Head of caudate nucleus (tissue), 42 donors: Measurements from ENCODE around the gene SCTR.

Experiments used
- DNase-seq, 42 donors: peaks; one replicate each; pipeline versions ENCODE4 v3.0.0 to v3.0.0-alpha.2; 2020 to 2021; ENCODE audit warnings: mixed read lengths in 7 of 42
- intact Hi-C: fragments of 100-400 bp; cut with DNase I; formaldehyde crosslinking; loops from one replicate; pipeline ENCODE4 v1.15.0; 2022

Gene SCTR

GRCh38 chr2:119461811-119462210, 62.5 kb downstream of the SCTR start:
- intact Hi-C loops: no loop called here
- DNase-seq: no peak

- intact Hi-C loops: no loop called here
- DNase-seq: no peak
Measured at GRCh38 chr2:119460076-119460475, 64.2 kb downstream of the SCTR start.

GRCh38 chr2:119455066-119455718, 69.1 kb downstream of the SCTR start:
- DNase-seq: no peak
- intact Hi-C loops: no loop called here

GRCh38 chr2:119453972-119454593, 70.2 kb downstream of the SCTR start:
- intact Hi-C loops: no loop called here
- no peak for DNase-seq

DNA sequence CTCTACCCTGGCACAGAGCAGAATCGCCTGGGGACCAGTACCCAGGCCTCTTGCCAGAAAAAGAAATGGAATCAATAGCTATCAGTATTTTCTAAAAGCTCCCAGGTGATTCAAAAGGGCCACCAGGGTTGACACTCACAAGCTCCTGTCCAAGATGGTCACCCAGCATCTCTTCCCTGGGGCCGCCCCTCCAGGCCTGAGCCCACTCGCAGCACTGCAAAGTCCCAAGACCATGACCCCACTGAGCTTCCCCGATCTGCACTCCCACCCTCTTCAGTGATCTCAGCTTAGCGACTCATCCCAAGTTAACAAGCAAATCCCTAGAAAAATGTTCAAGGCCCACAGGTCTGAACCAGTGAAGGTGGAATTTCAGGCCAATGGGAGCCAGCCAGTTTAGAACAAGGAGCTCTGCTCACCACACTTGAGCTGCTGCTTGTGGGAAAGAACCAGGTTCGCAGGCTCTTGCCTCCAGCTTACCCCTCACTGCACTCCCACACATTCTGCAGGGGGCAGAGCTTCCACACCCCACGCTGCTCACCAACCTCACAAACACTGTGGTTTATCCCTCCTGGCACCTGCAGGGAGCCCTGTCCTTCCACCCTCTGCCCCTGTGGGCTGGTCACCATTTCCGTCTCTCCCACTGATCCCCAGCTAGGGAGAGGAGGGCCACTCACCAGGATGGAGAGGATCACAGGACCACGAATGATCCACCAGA, 72.8 kb downstream of the SCTR start:
- DNase-seq: no peak
- intact Hi-C loops: no loop called here

- no peak for DNase-seq
- intact Hi-C loops: no loop called here
Measured at GRCh38 chr2:119449521-119449920, 74.8 kb downstream of the SCTR start.

GRCh38 chr2:119448427-119449141, 75.7 kb downstream of the SCTR start:
- no peak for DNase-seq
- intact Hi-C loops: no loop called here

DNA sequence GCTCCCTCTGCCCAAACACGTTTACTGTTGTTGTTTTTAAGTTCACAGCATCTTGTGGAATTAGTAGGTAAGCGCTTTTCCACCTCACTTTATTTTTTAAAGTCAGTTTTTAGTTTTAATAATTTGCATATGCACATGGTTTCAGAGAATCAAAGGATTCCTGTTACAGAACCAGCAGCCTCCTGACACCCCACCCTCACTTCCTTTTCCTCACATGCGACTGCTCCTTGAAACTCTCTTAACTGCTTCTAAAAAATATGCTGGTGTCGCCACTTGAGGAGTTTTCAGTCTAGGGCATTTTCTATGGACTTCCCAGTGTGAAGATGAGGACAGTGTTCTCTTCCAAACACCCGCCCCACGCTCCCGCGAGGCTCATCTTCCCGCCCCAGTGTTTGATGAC, 78.2 kb downstream of the SCTR start:
- intact Hi-C loops: no loop called here
- no peak for DNase-seq

DNA sequence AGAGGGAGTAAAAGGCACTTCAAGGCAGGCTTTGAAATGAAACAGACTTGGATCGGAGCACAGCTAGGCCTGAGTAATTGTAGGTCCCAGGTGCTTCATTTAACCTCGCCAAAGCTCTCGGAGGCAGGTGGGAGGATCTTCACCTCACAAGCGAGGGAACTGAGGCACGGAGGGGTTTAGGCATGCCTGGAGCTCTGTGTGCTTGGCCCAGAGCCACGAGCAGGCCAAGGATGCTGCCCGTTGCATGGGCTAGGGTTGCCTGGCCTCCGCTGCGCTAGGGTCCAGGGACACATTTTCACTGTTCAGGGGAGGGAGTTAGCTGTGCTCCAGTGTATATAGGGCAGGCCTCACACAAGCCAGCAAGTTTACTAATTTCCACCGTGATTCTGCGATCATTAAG, 81.4 kb downstream of the SCTR start:
- intact Hi-C loops: no loop called here
- peak in 1 of 42 donors; percentile 1 for DNase-seq

GRCh38 chr2:119442226-119442619, 82.1 kb downstream of the SCTR start:
- intact Hi-C loops: no loop called here
- no peak for DNase-seq

DNA sequence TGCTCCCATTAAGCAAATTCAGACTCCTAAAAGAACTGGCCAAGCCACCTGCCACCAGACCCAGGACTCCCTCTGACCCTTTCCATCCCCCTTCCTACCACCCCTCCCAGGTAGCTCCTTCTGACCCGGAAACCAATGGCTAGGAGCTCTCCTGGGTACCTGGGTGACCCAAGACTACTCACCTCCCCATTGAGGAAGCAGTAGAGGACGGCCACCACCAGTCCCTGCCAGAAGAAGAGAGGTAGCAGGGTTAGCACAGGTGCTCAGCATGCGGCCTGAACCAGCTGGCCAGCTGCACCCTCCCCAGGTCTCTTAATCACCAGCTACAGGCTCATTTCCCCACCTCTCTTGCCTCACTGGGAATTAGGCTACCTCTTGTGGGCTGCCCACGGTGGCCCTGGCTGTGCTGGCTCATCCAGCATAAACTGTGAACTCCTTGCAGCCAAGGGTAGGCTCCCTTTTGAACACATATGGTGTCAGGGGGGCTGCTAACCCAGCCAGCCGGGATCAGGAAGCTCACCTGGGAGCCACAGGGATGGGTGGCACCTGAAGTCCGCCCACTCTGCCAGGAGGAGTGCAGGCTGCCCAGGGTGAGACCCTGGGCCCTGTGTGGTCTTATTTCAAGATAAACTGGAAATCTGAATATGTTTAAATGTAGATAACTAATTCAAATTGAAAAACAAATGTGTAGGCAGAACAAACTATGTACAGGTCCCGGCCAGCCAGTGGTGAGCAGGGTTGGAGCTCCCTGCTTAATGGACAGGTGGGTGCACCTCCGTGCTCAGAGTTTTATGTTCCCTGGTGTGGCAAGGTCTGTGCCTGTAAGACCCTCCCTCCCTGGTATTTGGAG, 82.7 kb downstream of the SCTR start:
- DNase-seq: no peak
- intact Hi-C loops: no loop called here

- no peak for DNase-seq
- intact Hi-C loops: no loop called here
Measured at GRCh38 chr2:119440873-119441272, 83.4 kb downstream of the SCTR start.

DNA sequence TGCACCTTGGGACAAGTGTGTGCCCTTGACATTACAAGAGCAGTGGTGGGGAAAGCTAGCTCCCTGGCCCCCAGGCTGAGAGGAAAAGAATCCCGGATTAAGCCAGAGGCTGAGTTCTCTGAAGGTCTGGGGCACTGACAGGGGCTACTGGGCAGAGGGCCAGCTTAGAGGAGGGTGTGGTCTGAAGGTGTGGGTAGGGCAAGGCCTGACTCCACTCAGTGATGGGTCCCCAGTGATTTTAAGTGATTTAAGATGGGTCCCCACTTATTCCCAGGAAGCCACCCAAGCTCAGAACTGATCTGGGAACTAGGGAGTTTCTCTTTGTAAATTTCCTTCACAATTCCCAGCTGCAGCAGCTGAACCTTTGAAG, 83.8 kb downstream of the SCTR start:
- intact Hi-C loops: no loop called here
- no peak for DNase-seq

- no peak for DNase-seq
- intact Hi-C loops: no loop called here
Measured at GRCh38 chr2:119439574-119440500, 84.4 kb downstream of the SCTR start.

GRCh38 chr2:119438726-119439284, 85.5 kb downstream of the SCTR start:
- intact Hi-C loops: no loop called here
- no peak for DNase-seq

DNA sequence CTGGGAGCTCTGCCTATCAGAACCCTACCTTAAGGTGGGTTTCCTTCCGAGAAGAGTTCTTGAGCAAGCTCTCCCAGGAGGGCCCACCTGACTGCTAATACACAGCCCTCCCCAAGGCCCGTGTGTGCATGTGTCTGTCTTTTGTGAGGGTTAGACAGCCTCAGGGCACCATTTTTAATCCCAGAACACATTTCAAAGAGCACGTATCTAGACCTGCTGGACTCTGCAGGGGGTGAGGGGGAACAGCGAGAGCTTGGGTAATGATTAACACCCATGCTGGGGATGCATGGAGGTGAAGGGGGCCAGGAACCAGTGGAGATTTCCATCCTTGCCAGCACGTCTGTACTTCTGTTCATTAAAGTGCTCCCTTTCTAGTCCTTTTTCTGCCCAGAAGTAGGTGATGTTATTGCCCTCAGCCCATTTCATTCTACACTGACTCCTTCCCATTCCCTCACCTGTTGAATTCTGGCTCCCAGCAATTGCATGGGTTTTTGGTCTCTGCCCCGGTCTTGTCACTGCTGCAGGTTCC, 86.1 kb downstream of the SCTR start:
- intact Hi-C loops: no loop called here
- DNase-seq: no peak

DNA sequence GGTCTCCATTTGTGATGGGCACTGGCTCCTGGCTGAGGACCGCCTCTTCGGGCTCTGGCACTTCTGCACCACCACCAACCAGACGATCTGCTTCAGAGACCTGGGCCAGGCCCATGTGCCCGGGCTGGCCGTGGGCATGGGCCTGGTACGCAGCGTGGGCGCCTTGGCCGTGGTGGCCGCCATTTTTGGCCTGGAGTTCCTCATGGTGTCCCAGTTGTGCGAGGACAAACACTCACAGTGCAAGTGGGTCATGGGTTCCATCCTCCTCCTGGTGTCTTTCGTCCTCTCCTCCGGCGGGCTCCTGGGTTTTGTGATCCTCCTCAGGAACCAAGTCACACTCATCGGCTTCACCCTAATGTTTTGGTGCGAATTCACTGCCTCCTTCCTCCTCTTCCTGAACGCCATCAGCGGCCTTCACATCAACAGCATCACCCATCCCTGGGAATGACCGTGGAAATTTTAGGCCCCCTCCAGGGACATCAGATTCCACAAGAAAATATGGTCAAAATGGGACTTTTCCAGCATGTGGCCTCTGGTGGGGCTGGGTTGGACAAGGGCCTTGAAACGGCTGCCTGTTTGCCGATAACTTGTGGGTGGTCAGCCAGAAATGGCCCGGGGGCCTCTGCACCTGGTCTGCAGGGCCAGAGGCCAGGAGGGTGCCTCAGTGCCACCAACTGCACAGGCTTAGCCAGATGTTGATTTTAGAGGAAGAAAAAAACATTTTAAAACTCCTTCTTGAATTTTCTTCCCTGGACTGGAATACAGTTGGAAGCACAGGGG, 87.1 kb downstream of the SCTR start:
- intact Hi-C loops: no loop called here
- DNase-seq: no peak
